ENCODE measurements around the gene MTCP1. TPM values are rescaled to one million over a fixed set of nuclear protein-coding genes. Genes with fewer than 3 reads are reported as not detected.

MTCP1 gene
- total RNA-seq, 1 experiment from 2014 or later: 49.5 TPM

GRCh38 chrX:155071694-155072280 is 851 bp upstream of the MTCP1 start:
- DNase-seq (ENCODE audit: low read depth, low spot score) (no peak), ATAC-seq (peak; percentile 42)
- intact Hi-C loops (cut with micrococcal nuclease; ENCODE audit: unreplicated experiment) (no loop called here), in situ Hi-C loops (cut with HindIII; ENCODE audit: low pct_unique_long_range_greater_than_20kb, low sequenced_read_pairs) (no loop called here)
- Histone ChIP-seq H3K4me1 (ENCODE audit: control insufficient read depth, insufficient read depth, low read length) (peaks cover 25% of the 10 kb centered on the region), H3K27me3 (ENCODE audit: control insufficient read depth, insufficient read depth, low read length) (no peaks in the 10 kb centered on the region), H3K36me3 (ENCODE audit: control insufficient read depth, insufficient read depth, low read length) (peaks cover 15% of the 10 kb centered on the region), H3K27ac (ENCODE audit: low read length) (peak overlapping the region; percentile 93), H3K9me3 (ENCODE audit: control insufficient read depth, insufficient read depth, low read depth, low read length) (no peaks in the 10 kb centered on the region), H3K4me3 (ENCODE audit: low read depth in 2 of 2, low read length in 2 of 2) (peak overlapping the region; percentile 80 to 89)
- TF ChIP-seq SIN3A (IDR thresholded peaks at IDR 0.05; ENCODE audit: borderline replicate concordance, insufficient read depth, low read depth, low read length): no peak
- no peak for TF ChIP-seq TCF7L2 (IDR thresholded peaks at IDR 0.05; ENCODE audit: low read depth, low read length)
- no peak for TF ChIP-seq POLR2AphosphoS5 (IDR thresholded peaks at IDR 0.05; ENCODE audit: low read depth, low read length)
- no peak for TF ChIP-seq CTCF (IDR thresholded peaks at IDR 0.05)
- TF ChIP-seq REST (IDR thresholded peaks at IDR 0.05; ENCODE audit: insufficient read depth in 1 of 2, low read depth in 2 of 2, low read length in 1 of 2): no peak
- ChIA-PET POLR2A (interaction anchor here (1.0 kb wide), 1 partner anchor 45 kb away, joined by 3 read pairs; the partner anchor contains the start of gene FUNDC2), CTCF (no interaction called here)
- BruUV-seq (replicated peaks): TSS peak; percentile 78

- Histone ChIP-seq H3K27me3 (ENCODE audit: control insufficient read depth, insufficient read depth, low read length) (no peaks in the 10 kb centered on the region), H3K9me3 (ENCODE audit: control insufficient read depth, insufficient read depth, low read depth, low read length) (no peaks in the 10 kb centered on the region), H3K4me1 (ENCODE audit: control insufficient read depth, insufficient read depth, low read length) (peaks cover 25% of the 10 kb centered on the region), H3K36me3 (ENCODE audit: control insufficient read depth, insufficient read depth, low read length) (peaks cover 13% of the 10 kb centered on the region), H3K27ac (ENCODE audit: low read length) (peak overlapping the region; percentile 98), H3K4me3 (ENCODE audit: low read depth in 2 of 2, low read length in 2 of 2) (peak overlapping the region; percentile 85 to 95)
- in situ Hi-C loops (cut with HindIII; ENCODE audit: low pct_unique_long_range_greater_than_20kb, low sequenced_read_pairs): no loop called here
- DNase-seq (ENCODE audit: low read depth, low spot score) (no peak), ATAC-seq (peak; percentile 52)
- POLR2A ChIA-PET: no interaction called here
- intact Hi-C loops (cut with micrococcal nuclease; ENCODE audit: unreplicated experiment): no loop called here
- CTCF ChIA-PET: no interaction called here
- no TSS peak for BruUV-seq (replicated peaks)
- no peak for TF ChIP-seq CTCF (IDR thresholded peaks at IDR 0.05)
- no peak for TF ChIP-seq TCF7L2 (IDR thresholded peaks at IDR 0.05; ENCODE audit: low read depth, low read length)
- TF ChIP-seq SIN3A (IDR thresholded peaks at IDR 0.05; ENCODE audit: borderline replicate concordance, insufficient read depth, low read depth, low read length): no peak
- TF ChIP-seq REST (IDR thresholded peaks at IDR 0.05; ENCODE audit: insufficient read depth in 1 of 2, low read depth in 2 of 2, low read length in 1 of 2): no peak
- no peak for TF ChIP-seq POLR2AphosphoS5 (IDR thresholded peaks at IDR 0.05; ENCODE audit: low read depth, low read length)
Observed at GRCh38 chrX:155070663-155070974, 317 bp downstream of the MTCP1 start.

All from Panc1 (cell line).